HCT116 (cell line): ENCODE data around the gene THTPA. TPM values are rescaled to one million over a fixed set of nuclear protein-coding genes. Genes with fewer than 3 reads are reported as not detected.

Experiments
- ATAC-seq: fragments of 200-7000 bp; cut with Tn5 transposase; 2 replicates; pipeline ENCODE4 v1.9.1; 2020; ENCODE audit warnings: mild to moderate bottlenecking, moderate library complexity
- BruUV-seq: library from RNA; stranded (reverse); fragments of 400-500 nt; replicated peaks from 2 replicates; lab custom pipeline; 2021; lab: Mats Ljungman, UMichigan
- CTCF ChIA-PET: fragments of 300-600 bp; sonication (Branson Sonifier 250); formaldehyde crosslinking; loops from one replicate; lab custom pipeline; 2021; ENCODE audit warnings: antibody characterized with exemption; lab: Charles Lee
- POLR2A ChIA-PET: fragments of 300-600, 350-600 bp; sonication (Branson Sonifier 250); formaldehyde crosslinking; loops from one replicate; lab custom pipeline; 2021; ENCODE audit warnings: antibody characterized with exemption; lab: Charles Lee
- RAD21 ChIA-PET, 2 experiments: fragments of 300-600 bp; sonication (Branson Sonifier 250); formaldehyde crosslinking; loops; one replicate each; lab custom pipeline; 2023; ENCODE audit warnings: low total read pairs in 2 of 2; ENCODE audit not compliant: uncharacterized antibody in 2 of 2, unreplicated experiment in 2 of 2, low non-redundant PET in 1 of 2; lab: Charles Lee
- DNase-seq: peaks from one replicate; pipeline ENCODE4 v3.0.0-alpha.2; 2010; ENCODE audit warnings: low read depth, low spot score
- H2AFZ ChIP-seq: fragments of 200-600 bp; shearing (Covaris generic), sonication (generic); 2 replicates; pipeline ENCODE4 v1.6.1; 2017; ENCODE audit warnings: low read depth, mixed run types, mixed read lengths, antibody characterized with exemption, low read length; ENCODE audit not compliant: poor library complexity, severe bottlenecking
- H3K27ac ChIP-seq: 2 replicates; pipeline ENCODE4 v1.5.1; 2012; ENCODE audit warnings: low read depth, low read length
- H3K27me3 ChIP-seq: fragments of 200-600 bp; sonication (generic); 2 replicates; pipeline ENCODE4 v1.6.1; 2016; ENCODE audit warnings: mixed run types, low read length, mixed read lengths; ENCODE audit not compliant: insufficient read depth
- H3K36me3 ChIP-seq, 2 experiments: fragments of 200-500 bp in 1 of 2; fragments of 200-600 bp in 1 of 2; sonication (Bioruptor generic) in 1 of 2; sonication (generic) in 1 of 2; 2 replicates each; pipeline versions ENCODE4 v1.5.1 to v1.6.1; 2014 to 2016; ENCODE audit warnings: low read length in 2 of 2, inconsistent platforms in 1 of 2, mixed read lengths in 1 of 2, mixed run types in 1 of 2; ENCODE audit not compliant: insufficient read depth in 2 of 2, control insufficient read depth in 1 of 2
- H3K4me1 ChIP-seq, 2 experiments: fragments of 200-600 bp in 1 of 2; sonication (generic) in 1 of 2; 2 replicates each; pipeline versions ENCODE4 v1.5.1 to v1.6.1; 2012 to 2017; ENCODE audit warnings: low read length in 2 of 2, inconsistent platforms in 1 of 2, mild to moderate bottlenecking in 1 of 2, mixed read lengths in 1 of 2, mixed run types in 1 of 2, moderate library complexity in 1 of 2; ENCODE audit not compliant: insufficient read depth in 2 of 2, control insufficient read depth in 1 of 2
- H3K4me2 ChIP-seq: fragments of 200-600 bp; sonication (generic); 2 replicates; pipeline ENCODE4 v1.6.1; 2017; ENCODE audit warnings: mixed run types, low read length, mixed read lengths
- H3K4me3 ChIP-seq, 2 experiments: fragments of 200-600 bp in 1 of 2; sonication (generic) in 1 of 2; replicated peaks in 1 of 2; 2 replicates each; pipeline ENCODE4 v1.5.1; 2011 to 2016; ENCODE audit warnings: low read length in 2 of 2, control low read depth in 1 of 2, low read depth in 1 of 2, mild to moderate bottlenecking in 1 of 2, mixed read lengths in 1 of 2, mixed run types in 1 of 2
- H3K79me2 ChIP-seq: fragments of 200-600 bp; sonication (generic); 2 replicates; pipeline ENCODE4 v1.6.1; 2017; ENCODE audit warnings: mild to moderate bottlenecking, mixed run types, low read length, moderate library complexity, mixed read lengths; ENCODE audit not compliant: insufficient read depth
- H3K9ac ChIP-seq: fragments of 200-600 bp; sonication (generic); 2 replicates; pipeline ENCODE4 v1.6.1; 2016; ENCODE audit warnings: low read length, mixed read lengths
- H3K9me2 ChIP-seq: fragments of 200-600 bp; sonication (generic), shearing (Covaris generic); 2 replicates; pipeline ENCODE4 v1.6.1; 2017; ENCODE audit warnings: mixed run types, mild to moderate bottlenecking, moderate library complexity; ENCODE audit not compliant: insufficient read depth
- H3K9me3 ChIP-seq, 2 experiments: fragments of 200-500 bp in 1 of 2; fragments of 200-600 bp in 1 of 2; sonication (Bioruptor generic) in 1 of 2; sonication (generic) in 1 of 2; 2 replicates each; pipeline ENCODE4 v1.6.1; 2014 to 2017; ENCODE audit warnings: low read length in 2 of 2, mixed read lengths in 2 of 2, inconsistent platforms in 1 of 2, low read depth in 1 of 2, mild to moderate bottlenecking in 1 of 2, mixed run types in 1 of 2, moderate library complexity in 1 of 2; ENCODE audit not compliant: control insufficient read depth in 1 of 2, insufficient read depth in 1 of 2
- H4K20me1 ChIP-seq: fragments of 200-600 bp; sonication (generic), shearing (Covaris generic); 2 replicates; pipeline ENCODE4 v1.6.1; 2017; ENCODE audit warnings: mixed run types, mild to moderate bottlenecking, moderate library complexity; ENCODE audit not compliant: insufficient read depth
- CEBPB ChIP-seq: IDR thresholded peaks from 2 replicates; pipeline ENCODE4 v1.6.1; 2012; ENCODE audit warnings: low read depth
- EGR1 ChIP-seq: IDR thresholded peaks from 2 replicates; pipeline ENCODE4 v1.6.1; 2012; ENCODE audit warnings: low read depth
- ELF1 ChIP-seq: IDR thresholded peaks from 2 replicates; pipeline ENCODE4 v1.6.1; 2012; ENCODE audit warnings: low read depth, borderline replicate concordance
- FOSL1 ChIP-seq: IDR thresholded peaks from 2 replicates; pipeline ENCODE4 v1.6.1; 2012; ENCODE audit warnings: low read depth
- JUND ChIP-seq: IDR thresholded peaks from 2 replicates; pipeline ENCODE4 v1.6.1; 2012
- RAD21 ChIP-seq: IDR thresholded peaks from 2 replicates; pipeline ENCODE4 v1.6.1; 2012; ENCODE audit warnings: low read depth, mild to moderate bottlenecking
- TCF7L2 ChIP-seq: IDR thresholded peaks from 2 replicates; pipeline ENCODE4 v1.7.0; 2011; ENCODE audit warnings: borderline replicate concordance, inconsistent platforms; ENCODE audit not compliant: insufficient read depth, insufficient read length; ENCODE audit errors: extremely low read depth
- YY1 ChIP-seq: IDR thresholded peaks from 2 replicates; pipeline ENCODE4 v1.6.1; 2011; ENCODE audit warnings: low read length, low read depth, moderate library complexity, mild to moderate bottlenecking; ENCODE audit not compliant: insufficient replicate concordance; ENCODE audit errors: extremely low read depth
- ZFX ChIP-seq: fragments of 450-650 bp; IDR thresholded peaks from 2 replicates; pipeline ENCODE4 v1.6.1; 2017
- ZNF274 ChIP-seq: fragments of 200-500 bp; sonication (Bioruptor generic); IDR thresholded peaks from 2 replicates; pipeline ENCODE4 v1.6.1; 2014; ENCODE audit warnings: mild to moderate bottlenecking, low read depth, low read length, inconsistent platforms
- intact Hi-C: fragments of 100-400 bp; cut with micrococcal nuclease; formaldehyde crosslinking; loops from 2 replicates; pipeline ENCODE4 v1.10.0; 2022
- total RNA-seq: library from RNA; stranded (reverse); gene quantifications from one replicate; pipeline ENCODE4 v1.2.1, GENCODE V29; 2021; ENCODE audit not compliant: unreplicated experiment
- TF ChIP-seq, protein P1 (sequence below): IDR thresholded peaks from 2 replicates; pipeline ENCODE4 v1.6.1; 2012
- TF ChIP-seq, protein P2 (sequence below), 3 experiments: fragments of 200-600 bp in 1 of 3; sonication (generic) in 1 of 3; IDR thresholded peaks in 2 of 3; conservative IDR thresholded peaks in 1 of 3; 2 replicates each; pipeline ENCODE4 v1.5.1; 2012 to 2017; ENCODE audit warnings: low read depth in 2 of 3, low read length in 2 of 3, antibody characterized with exemption in 1 of 3, borderline replicate concordance in 1 of 3, control low read depth in 1 of 3, mild to moderate bottlenecking in 1 of 3, mixed read lengths in 1 of 3, mixed run types in 1 of 3, moderate library complexity in 1 of 3; ENCODE audit not compliant: insufficient read depth in 1 of 3
- TF ChIP-seq, protein P3 (sequence below): IDR thresholded peaks from 2 replicates; pipeline ENCODE4 v1.6.1; 2012; ENCODE audit warnings: low read depth

Gene THTPA
- total RNA-seq, 1 experiment from 2014 or later: 5.8 TPM

DNA sequence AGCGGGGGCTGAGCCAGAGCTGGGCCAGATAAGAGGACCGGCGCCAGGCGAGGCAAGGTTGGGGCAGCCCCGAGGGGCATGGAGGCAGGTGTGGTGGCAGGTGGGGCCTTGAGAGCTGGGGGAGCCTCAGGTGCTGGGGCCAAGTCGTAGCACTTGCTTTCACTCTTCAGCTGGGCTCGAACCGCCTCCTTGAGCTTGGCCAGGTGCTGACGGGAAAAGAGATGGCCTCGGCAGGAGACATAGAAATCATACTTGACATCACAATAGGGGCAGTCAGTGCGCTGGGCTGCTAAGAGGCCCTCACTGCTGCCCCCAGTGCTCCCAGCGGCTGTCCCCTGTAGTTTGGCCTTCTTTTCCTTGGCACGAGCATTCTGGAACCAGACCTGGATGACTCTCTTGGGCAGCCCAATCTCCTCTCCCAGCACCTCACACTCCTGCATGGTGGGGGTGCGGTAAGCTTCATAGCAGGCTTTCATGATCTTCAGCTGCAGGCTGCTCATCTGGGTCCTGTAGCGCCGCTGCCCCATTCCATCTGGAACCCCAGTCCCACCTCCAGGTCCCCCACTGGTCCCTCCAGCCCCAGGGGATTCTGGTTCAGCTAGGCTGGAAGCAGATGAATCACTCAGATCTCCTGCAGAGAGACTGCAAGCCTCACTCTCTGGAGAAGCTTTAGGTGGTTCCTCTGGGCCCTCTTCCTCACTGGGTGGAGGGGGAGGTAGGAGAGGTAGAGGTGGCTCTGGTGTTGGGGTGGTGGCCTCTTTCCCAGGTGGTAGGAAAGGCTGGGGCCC lies 32.6 kb upstream of the THTPA start:
- H3K9ac ChIP-seq: no peak overlapping the region
- H3K4me2 ChIP-seq: no peak overlapping the region
- H3K9me3 ChIP-seq: no peaks in the 10 kb centered on the region
- ChIA-PET CTCF (interaction anchor here (0.5 to 0.7 kb wide), 2 partner anchors 9 to 34 kb away, joined by 3 to 5 read pairs; no protein-coding TSS in a partner anchor), POLR2A (no interaction called here), RAD21 (no interaction called here)
- DNase-seq (no peak), ATAC-seq (no peak)
- H3K9me2 ChIP-seq: no peaks in the 10 kb centered on the region
- no peaks in the 10 kb centered on the region for H3K79me2 ChIP-seq
- intact Hi-C loops: no loop called here
- H3K27ac ChIP-seq: no peak overlapping the region
- no peaks in the 10 kb centered on the region for H3K27me3 ChIP-seq
- no peak overlapping the region for H2AFZ ChIP-seq
- no peaks in the 10 kb centered on the region; a peak in 1 of 4 replicates for H3K36me3 ChIP-seq
- no peaks in the 10 kb centered on the region for H4K20me1 ChIP-seq
- no TSS peak for BruUV-seq
- TF ChIP-seq, protein P1, sequence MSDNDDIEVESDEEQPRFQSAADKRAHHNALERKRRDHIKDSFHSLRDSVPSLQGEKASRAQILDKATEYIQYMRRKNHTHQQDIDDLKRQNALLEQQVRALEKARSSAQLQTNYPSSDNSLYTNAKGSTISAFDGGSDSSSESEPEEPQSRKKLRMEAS: no peak
- no peak for TF ChIP-seq YY1
- no peak for TF ChIP-seq FOSL1
- no peak for TF ChIP-seq ELF1
- TF ChIP-seq JUND: no peak
- TF ChIP-seq, protein P2, sequence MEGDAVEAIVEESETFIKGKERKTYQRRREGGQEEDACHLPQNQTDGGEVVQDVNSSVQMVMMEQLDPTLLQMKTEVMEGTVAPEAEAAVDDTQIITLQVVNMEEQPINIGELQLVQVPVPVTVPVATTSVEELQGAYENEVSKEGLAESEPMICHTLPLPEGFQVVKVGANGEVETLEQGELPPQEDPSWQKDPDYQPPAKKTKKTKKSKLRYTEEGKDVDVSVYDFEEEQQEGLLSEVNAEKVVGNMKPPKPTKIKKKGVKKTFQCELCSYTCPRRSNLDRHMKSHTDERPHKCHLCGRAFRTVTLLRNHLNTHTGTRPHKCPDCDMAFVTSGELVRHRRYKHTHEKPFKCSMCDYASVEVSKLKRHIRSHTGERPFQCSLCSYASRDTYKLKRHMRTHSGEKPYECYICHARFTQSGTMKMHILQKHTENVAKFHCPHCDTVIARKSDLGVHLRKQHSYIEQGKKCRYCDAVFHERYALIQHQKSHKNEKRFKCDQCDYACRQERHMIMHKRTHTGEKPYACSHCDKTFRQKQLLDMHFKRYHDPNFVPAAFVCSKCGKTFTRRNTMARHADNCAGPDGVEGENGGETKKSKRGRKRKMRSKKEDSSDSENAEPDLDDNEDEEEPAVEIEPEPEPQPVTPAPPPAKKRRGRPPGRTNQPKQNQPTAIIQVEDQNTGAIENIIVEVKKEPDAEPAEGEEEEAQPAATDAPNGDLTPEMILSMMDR (IDR thresholded peaks at IDR 0.05 in 2 of 3, conservative IDR thresholded peaks at IDR 0.05 in 1 of 3; ENCODE audit: borderline replicate concordance in 1 of 3, insufficient read depth in 1 of 3, low read depth in 2 of 3, low read length in 2 of 3): no peak
- no peak overlapping the region for H3K4me3 ChIP-seq
- H3K4me1 ChIP-seq: no peaks in the 10 kb centered on the region

DNA sequence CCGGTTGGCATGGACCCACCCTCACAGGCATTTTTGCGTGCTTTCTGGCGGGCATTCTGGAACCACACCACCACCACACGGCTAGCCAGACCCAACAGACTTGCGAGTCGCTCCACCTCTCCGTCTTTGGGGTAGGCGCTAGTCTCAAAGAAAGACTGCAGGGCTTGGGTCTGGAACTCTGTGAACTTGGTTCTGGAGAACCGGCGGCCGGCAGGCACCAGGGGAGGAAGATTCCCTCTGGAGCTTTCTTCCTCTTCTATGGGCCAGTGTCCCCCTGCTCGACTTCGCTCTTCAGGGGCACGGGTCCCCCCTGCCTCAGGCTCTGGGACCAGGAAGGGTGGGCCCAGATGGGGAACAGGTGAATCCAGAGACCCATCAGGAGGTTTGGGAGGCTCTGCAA lies 31.1 kb upstream of the THTPA start:
- H3K9me3 ChIP-seq: no peaks in the 10 kb centered on the region
- no peak overlapping the region for H3K4me3 ChIP-seq
- H3K27ac ChIP-seq: no peak overlapping the region
- no TSS peak for BruUV-seq
- no peak overlapping the region for H3K4me2 ChIP-seq
- intact Hi-C loops: no loop called here
- no peaks in the 10 kb centered on the region for H3K36me3 ChIP-seq
- H3K4me1 ChIP-seq: no peaks in the 10 kb centered on the region
- no peak overlapping the region for H3K9ac ChIP-seq
- ChIA-PET CTCF (no interaction called here), RAD21 (no interaction called here), POLR2A (no interaction called here)
- H2AFZ ChIP-seq: no peak overlapping the region
- H3K27me3 ChIP-seq: no peaks in the 10 kb centered on the region
- no peaks in the 10 kb centered on the region for H3K79me2 ChIP-seq
- ATAC-seq (no peak), DNase-seq (no peak)
- no peaks in the 10 kb centered on the region for H3K9me2 ChIP-seq
- no peaks in the 10 kb centered on the region for H4K20me1 ChIP-seq
- TF ChIP-seq ZFX: no peak
- no peak for TF ChIP-seq RAD21
- TF ChIP-seq CEBPB: no peak
- TF ChIP-seq ZNF274: no peak
- TF ChIP-seq, protein P1: no peak
- TF ChIP-seq, protein P3, sequence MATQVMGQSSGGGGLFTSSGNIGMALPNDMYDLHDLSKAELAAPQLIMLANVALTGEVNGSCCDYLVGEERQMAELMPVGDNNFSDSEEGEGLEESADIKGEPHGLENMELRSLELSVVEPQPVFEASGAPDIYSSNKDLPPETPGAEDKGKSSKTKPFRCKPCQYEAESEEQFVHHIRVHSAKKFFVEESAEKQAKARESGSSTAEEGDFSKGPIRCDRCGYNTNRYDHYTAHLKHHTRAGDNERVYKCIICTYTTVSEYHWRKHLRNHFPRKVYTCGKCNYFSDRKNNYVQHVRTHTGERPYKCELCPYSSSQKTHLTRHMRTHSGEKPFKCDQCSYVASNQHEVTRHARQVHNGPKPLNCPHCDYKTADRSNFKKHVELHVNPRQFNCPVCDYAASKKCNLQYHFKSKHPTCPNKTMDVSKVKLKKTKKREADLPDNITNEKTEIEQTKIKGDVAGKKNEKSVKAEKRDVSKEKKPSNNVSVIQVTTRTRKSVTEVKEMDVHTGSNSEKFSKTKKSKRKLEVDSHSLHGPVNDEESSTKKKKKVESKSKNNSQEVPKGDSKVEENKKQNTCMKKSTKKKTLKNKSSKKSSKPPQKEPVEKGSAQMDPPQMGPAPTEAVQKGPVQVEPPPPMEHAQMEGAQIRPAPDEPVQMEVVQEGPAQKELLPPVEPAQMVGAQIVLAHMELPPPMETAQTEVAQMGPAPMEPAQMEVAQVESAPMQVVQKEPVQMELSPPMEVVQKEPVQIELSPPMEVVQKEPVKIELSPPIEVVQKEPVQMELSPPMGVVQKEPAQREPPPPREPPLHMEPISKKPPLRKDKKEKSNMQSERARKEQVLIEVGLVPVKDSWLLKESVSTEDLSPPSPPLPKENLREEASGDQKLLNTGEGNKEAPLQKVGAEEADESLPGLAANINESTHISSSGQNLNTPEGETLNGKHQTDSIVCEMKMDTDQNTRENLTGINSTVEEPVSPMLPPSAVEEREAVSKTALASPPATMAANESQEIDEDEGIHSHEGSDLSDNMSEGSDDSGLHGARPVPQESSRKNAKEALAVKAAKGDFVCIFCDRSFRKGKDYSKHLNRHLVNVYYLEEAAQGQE: no peak
- no peak for TF ChIP-seq TCF7L2
- no peak for TF ChIP-seq ELF1
- no peak for TF ChIP-seq EGR1
